HG03135 (cell line): ENCODE results near the gene ADCYAP1R1.

ENCODE experiments used
- ATAC-seq: cut with Tn5 transposase; IDR thresholded peaks from one replicate; pipeline ENCODE4 v1.9.1; 2021; ENCODE audit warnings: mild to moderate bottlenecking, moderate library complexity; ENCODE audit not compliant: unreplicated experiment

ADCYAP1R1 gene

DNA sequence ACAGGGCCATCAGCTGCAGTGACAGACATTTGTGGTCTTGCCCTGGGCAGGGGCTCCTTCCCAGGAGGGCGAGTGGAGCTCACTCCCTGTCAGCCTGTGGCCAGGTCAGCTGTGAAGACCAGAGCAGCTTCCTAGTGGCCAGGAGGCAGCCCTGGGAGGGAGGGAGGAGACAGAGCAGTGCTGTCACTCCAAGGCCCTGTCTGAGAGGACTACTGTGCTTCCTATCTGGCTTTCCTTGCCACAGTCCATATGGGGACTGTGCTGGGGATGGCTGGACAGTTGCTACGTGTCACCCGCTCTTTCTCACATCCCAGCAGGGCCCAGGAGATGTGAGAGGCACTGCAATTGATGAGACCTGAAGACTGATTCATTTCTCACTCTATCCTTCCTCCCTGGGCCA lies 15.2 kb upstream of the ADCYAP1R1 start:
- ATAC-seq: no peak

DNA sequence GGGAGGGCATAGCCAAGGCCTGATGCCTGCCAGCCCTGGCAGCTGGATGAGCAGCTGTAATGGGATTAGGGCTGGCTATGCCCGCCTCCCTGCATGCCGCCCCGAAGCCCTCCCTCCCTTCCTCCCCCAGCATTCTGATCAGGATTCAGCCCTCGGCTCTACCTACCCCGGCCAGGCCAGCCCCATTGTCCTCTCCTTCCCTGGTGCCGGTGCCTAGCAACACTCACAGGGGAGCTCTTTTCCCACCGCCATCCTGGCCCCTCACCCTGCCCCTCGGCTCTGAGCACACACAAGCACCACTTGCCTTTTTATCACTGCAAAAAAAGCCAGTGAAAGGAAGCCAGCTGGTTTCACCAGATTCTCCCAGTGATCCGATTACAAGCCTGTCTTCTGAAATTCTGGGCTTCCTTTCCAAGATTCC lies 9.0 kb upstream of the ADCYAP1R1 start:
- ATAC-seq: no peak

DNA sequence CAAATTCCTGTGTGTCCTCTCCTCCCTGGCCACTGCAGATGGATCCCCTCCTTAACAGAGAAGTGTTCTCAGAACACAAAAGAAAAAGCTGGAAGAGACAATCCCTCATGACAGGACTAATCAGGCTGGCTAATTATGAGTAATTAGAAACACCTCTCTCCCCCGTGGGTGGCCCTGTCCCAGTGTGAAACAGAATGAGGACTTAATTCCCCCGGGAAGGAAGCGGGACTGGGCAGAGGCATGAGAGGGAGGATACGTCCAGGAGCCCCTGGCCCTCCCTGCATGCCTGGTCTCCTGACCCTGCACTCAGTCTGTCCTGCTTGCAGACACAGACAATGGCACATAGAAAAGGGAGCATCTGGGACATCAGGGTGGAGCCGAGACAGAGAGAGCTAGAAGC lies 7.6 kb upstream of the ADCYAP1R1 start:
- no peak for ATAC-seq

DNA sequence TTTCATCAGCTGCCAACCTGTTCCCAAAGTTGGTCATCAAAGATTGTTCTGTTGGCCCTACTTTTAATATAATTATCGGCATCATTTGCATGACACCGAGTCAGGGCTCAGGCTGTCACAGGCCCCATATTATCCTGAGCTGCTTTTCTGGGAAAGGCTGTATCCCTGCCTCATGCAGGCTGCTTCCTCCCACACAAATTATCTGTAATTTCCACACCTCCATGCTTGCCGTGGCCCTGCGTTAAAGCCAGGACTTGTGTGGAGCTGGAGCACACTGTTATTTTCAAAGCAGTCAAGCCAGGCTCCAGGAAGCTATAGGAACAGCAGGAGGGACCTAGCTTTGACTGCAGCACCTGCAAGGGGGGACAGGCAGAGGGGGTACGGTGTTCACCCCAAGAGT lies 5.4 kb upstream of the ADCYAP1R1 start:
- ATAC-seq: no peak

DNA sequence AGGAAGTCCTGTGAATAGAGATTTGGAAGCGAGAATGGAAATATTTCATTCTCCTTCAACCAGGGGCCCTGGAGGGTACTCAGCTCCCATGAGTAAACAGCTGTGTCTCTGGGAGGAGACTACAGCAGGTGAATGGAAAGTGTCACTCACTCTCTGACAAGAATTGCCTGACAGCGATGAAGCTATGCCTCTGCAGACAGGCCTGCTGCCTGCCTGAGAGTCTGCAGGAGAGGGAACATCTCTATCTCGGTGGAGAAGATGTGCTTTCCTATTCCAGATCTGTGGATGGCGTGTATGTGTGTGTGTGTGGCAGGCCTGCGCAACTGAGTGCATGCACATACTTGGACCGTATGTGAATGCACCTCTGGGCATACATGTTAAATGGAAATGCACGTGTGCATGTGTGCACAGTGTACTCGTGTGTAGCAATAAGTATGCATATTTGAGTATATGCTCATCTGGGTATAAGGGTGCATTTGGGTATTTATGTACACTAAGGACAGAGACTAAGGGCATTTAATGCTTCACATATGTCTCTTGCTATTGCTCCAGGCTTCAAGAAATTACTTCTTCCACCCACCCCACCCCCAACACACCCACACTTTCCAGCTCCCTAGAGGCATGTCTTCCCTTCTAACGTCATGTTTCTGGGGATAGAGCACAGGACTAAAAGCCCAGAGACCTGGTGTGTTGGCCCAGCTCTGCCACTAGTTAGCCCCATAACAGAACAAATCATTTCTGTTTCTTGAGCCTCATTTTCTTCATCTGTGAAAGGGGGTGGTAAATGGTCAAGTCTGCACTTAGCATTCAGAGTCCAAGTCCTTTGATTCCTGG lies 4.6 kb upstream of the ADCYAP1R1 start:
- ATAC-seq: no peak

DNA sequence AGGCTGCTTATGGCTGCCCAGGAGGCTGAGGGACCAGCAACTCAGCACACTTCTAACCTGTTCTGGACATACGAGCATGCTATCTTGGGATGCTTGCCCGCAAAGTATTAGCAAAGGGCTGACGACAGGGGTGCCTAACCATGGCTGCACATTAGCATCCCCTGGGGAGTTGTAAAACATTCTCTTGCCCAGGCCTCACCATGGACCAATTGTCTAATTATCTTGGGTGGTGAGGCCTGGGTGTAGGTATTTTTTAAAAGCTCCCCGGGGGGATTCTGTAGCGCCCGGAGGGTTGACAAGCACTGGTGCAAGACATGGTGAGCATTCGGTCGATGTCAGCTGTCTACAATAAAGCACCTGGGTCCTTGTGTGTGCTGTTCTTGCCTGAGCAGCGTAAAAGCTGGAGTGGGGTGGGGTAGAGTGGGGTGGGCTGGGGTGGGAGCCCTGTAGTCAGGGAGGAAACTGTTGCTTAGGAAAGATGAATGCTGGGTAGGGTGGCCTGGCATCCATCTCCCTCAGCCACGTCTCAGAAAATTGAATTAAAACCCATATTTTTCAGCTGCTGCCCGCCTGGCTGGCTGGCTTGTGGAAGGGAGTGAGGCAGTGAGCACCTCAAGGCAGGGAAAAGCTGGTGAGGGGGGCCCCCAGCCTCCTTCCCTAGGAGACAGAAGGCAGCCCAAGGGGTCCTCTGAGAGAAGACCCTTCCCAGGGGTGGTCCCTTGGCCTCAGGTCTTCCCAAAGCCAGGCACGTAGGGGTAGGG lies 2.9 kb upstream of the ADCYAP1R1 start:
- ATAC-seq: no peak

DNA sequence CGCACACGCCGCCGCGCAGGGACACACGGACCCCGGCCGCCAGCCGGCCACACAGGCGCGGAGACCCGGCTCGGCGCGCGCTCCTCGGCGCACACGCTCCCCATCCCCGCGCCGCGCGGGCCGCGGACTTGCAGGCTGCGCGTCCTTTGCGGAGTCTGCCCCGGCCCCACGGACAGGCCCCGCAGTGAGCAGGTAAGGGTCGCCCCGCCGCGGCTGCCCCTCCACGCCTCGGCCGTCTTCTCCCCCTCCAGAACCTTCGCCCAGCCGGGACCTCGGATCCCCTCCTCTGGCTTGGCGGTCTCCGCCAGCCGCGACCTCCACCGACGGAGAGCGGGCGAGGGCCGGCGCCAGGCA lies 356 bp downstream of the ADCYAP1R1 start:
- ATAC-seq: no peak

DNA sequence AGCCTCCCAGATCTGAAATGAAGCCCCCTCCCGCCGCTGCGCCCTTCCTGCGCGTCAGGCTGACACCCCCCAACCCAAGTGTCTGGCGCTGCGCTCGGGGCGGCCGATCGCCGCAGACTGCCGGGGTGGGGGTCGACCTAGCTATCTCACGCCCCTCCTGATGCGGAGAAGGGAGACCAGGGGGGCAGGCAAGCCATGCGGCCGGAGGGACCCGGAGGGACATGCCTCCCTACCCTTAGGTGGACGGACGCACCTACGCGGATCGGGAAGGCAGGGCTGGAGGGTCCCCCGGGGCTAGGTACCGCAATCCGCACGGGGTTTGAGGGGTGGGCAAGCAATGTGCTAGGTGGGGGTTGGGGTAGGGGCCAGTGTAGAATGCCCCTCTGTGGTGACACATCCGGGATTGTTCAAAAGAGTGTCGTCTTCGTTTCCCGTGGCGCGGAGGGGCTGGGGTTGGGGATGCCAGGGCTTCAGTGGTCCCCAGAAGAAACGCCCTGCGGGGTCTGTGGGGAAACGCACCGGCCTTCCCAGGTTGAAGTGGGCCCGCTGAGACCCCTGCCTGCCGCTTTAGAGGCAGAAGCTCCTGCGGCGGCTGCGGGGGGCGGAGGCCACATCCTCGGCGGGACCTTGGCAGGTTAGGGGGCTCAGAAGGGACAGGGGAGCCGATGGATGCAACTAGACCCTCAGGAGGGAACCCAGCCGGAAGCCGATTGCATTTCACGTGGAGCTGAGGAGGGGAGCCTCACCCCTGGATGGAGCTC lies 913 bp downstream of the ADCYAP1R1 start:
- no peak for ATAC-seq

DNA sequence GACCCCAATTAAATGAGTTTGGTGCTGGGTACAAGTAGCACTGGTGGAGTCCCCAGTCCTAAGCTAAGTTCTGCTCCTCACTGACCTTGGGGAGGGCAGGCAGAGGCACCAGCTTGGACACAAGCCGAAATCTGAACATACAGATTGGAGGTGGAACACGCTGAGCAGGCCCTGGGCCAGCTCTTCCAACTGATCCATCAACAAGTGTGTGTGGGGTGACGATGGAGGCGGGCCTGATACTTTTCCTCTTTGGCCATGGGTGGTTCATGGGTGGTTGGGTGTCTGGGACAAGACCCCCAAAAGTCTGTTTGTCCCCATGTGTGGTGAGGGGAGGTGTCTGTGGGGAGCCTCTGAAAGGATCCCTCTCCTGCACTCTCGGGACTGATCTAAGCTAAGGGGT lies 1.9 kb downstream of the ADCYAP1R1 start:
- no peak for ATAC-seq

DNA sequence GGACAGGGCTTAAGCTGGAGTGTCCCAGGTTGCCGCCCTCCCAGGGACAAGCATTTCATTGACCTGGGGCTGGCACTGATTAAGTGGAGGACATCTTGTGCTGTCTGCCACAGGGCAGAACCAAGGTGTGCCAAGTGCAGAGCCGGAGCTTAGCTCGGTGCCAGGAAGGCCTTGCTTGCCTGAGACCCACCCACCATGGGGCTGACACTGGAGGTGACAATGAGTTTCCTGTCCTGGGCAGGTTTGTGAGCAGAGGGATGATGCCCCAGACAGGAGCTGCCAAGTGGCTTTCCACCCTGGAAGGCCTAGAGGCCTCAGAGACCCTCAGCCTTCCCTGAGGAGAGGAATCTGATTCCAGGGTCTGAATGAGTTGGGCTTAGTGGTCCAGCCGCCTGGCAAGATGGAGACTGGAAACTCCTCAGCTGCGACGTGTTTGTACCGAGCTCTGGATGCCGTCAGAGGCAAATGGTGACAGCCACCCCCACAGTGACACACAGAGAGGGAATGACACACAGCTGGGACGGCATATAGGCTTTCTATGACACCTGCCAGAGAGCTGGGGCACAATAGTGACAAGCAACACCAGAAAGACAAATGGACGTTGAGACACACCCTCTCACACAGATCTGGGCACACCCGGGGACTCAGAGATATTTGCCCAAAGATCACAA lies 2.6 kb downstream of the ADCYAP1R1 start:
- ATAC-seq: no peak

DNA sequence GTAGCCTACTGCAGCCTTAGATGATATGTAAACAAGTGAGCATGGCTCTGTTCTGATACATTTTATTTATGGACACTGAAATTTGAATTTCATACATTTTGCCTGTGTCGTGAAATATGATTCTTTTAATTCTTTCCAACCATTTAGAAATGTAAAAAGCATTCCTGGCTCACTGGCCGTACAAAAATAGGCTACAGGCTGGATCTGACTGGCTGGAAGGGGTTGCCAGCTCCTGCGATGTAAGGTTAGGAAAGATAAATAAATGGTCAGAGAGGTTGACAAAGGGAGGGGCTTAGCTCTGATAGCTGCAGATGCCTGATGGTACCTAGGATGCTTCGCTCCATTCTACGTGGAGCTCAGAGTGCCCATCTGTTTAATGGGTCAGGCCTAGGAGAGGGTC lies 3.4 kb downstream of the ADCYAP1R1 start:
- ATAC-seq: no peak

DNA sequence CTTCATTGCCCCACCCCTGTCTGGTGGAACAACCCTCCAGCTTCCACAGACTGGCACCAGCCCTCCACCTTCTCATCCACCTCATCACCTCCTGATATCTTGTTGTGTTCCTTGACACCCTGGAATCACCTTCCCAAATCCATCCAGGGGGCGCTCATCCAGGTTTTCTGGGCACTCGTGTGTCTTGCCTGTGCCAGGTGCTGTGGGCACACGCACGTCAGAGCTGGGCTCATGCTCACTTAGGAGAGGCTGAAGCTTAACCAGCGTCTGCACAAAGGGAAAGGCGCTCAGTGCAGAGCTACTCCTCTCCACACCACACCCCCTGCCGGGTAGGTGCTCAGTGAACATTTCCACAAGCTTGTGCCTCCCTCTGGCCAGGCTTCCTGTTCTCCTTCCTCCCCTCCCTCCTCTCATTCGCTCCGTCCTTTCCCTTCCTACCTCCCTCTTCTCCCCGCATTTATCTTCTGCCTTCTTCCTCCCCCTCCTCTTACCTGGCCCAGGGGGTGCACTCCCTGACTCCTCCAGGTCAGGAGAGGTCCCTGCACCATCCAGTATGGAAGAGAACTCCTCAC lies 4.8 kb downstream of the ADCYAP1R1 start:
- ATAC-seq: no peak

DNA sequence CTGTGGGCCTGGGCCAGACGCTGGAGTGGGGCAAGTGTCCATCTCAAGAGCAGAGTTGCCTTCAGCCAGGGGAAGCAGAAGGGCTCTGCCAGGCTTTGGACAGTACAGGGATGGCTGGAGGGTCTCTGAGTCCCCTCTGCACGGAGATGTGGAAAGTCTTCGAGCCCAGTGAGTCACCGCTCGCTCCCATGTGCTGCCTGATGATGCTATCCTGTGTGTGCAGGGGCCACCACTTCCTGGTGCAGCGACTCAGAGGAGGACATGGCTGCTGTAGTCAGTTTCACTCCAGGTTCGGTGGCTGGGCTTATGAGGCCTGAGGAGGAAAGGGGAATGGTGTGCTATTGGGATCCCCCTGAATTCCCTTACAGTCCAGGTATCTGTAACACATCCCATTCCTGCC lies 6.0 kb downstream of the ADCYAP1R1 start:
- ATAC-seq: no peak

DNA sequence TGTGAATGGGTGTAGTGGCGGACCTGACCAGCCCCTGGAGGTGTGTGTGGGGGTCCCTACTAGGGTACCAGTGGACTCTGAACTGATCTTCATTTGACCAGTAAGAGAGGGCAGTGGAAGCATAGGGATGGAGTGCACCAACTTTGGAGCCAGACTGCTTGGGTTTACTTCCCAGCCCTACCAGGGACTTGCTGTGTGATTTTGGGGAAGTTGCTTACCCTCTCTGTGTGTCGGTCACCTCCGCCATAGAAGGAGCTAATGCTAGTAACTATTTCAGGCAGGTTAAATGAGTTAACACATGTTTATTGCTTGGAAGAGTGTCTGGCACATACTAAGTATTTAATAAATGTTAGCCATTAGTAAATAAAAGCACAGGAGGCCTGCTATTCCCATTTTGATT lies 6.6 kb downstream of the ADCYAP1R1 start:
- no peak for ATAC-seq

DNA sequence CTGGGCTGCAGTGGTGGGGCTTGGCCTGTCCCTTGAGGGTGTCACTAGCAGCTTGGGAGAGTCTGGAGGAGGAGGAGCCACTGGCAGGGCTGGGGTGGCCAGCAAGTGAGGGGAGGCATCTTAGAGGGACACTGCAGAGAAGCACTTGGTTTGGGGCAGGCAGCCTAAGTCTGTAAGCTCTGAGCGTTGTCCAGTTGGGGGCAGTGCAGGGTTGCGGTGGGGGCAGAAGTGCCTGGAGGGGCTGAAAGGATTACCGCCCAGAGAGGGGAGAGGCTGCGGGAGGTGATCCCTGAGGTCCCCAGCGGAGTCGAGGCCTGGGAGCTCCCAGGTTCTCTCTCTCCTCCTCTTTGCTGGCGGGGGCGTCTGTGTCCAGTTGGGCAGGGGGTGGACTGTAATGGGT lies 7.4 kb downstream of the ADCYAP1R1 start:
- no peak for ATAC-seq

DNA sequence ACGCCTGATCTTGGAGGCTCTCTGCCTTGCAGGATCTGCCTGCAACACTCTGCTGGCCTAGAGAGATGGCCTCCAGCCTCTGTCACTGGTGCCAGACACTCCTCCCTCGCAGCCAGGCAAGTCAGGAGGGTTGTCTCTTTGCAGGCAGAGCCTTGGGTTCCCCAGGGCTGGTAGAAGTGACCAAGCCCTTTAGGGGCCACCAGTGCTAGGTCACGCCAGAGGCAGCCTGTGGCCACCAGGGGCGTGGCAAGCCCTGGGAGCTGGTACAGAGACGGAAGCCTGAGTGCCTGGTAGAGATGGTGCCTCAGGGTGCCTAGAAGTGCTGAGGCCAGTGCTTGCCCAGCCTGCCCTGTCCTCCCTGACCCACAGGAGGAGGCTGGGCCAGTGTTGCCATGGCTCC lies 9.1 kb downstream of the ADCYAP1R1 start:
- no peak for ATAC-seq

DNA sequence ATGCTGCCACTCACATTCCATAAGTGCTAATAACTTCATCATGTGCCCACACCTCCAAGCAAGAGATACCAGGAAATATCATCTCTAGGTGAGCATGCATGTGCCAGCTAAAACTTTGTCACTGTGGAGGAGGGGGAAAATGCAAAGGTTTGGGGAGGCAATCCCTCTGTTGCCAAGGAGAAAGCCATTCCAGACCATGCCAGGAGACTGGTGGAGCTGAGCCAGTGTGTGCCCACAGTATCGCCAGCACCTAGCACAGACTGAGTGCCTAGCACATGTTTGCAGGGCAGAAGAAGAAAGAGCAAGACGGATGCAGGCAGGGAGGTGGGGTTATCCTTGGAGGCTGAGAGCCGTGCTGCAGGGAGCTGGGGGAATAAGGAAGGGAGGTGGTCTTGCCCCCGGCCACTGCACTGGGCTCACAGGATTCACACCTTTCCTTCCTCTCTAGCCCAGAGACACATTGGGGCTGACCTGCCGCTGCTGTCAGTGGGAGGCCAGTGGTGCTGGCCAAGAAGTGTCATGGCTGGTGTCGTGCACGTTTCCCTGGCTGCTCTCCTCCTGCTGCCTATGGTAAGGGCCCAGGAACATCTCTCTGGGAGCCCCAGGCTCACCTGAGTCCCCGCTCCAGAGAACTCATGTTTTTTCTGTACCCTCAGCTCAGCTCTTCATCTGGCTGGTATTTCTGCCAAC lies 10.8 kb downstream of the ADCYAP1R1 start:
- no peak for ATAC-seq

DNA sequence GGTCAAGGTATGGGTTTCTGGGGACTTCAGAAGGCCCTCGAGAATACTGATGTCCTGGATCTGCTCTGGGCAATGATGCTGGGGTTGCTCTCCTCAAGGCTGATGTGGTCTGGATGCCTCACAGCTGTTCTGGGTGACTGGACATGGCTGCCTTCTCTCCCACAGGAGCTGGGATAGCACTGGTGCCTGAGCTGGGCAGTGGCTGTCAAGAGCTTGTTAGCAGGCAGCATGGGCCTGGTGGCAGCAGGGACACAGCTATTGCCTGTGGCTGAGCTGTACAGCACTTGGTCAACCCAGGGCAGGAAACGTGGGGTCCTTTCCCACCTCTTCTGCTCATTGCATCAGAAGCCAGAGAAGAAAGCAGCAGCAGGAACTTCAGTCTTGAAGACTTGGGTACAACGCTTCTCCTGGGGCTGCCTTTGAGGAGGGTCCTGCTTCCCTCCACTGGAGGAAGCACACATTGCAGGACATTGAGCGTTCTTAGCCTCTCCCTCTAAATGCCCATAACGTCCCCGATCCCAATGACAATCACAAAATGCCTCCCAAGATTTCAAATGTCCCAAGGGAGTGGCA lies 13.0 kb downstream of the ADCYAP1R1 start:
- no peak for ATAC-seq

DNA sequence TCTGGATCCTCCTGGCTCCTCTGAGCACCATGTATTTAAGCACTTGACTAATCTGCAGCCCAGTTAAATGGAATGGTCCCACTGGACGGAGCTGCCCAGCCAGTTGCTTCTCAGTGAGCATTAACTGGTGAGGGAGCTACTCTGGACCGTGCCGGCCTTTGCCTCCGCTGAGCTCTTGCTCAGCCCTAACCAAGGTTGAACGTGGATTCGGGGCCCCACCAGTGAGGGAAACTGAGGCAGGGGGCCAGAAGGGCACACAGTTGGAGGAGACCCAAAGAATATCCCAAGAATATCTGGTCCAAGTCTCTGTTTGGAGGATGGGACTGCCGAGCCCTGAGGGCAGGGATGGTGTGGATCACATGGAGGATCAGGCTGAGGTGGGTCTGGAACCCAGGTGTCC lies 13.7 kb downstream of the ADCYAP1R1 start:
- no peak for ATAC-seq
